LNCAP (cell line): Measurements from ENCODE around the gene DBF4.

Source experiments
- TF ChIP-seq, protein P1 (sequence below): fragments of 450-650 bp; IDR thresholded peaks from 2 replicates; pipeline ENCODE4 v1.5.1; 2017; ENCODE audit warnings: mild to moderate bottlenecking

DBF4 gene

DNA sequence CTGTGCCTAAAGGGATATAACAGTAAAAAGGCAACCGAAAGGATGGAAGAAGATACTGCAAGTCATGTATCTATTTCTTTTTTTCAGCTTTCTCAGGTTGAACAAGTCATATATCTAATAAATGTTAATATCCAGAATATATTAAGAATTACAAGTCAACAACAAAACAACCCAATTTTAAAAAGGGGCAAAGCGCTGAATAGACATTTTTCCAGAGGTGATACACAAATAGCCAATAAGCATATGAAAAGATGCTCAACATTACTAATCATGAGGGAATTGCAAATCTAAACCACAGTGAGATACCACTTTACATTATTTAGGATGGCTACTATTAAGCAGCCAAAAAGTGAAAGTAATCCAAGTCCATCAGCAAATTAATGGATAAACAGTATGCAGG, 23.0 kb downstream of the DBF4 start:
- TF ChIP-seq, protein P1, sequence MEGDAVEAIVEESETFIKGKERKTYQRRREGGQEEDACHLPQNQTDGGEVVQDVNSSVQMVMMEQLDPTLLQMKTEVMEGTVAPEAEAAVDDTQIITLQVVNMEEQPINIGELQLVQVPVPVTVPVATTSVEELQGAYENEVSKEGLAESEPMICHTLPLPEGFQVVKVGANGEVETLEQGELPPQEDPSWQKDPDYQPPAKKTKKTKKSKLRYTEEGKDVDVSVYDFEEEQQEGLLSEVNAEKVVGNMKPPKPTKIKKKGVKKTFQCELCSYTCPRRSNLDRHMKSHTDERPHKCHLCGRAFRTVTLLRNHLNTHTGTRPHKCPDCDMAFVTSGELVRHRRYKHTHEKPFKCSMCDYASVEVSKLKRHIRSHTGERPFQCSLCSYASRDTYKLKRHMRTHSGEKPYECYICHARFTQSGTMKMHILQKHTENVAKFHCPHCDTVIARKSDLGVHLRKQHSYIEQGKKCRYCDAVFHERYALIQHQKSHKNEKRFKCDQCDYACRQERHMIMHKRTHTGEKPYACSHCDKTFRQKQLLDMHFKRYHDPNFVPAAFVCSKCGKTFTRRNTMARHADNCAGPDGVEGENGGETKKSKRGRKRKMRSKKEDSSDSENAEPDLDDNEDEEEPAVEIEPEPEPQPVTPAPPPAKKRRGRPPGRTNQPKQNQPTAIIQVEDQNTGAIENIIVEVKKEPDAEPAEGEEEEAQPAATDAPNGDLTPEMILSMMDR: no peak

DNA sequence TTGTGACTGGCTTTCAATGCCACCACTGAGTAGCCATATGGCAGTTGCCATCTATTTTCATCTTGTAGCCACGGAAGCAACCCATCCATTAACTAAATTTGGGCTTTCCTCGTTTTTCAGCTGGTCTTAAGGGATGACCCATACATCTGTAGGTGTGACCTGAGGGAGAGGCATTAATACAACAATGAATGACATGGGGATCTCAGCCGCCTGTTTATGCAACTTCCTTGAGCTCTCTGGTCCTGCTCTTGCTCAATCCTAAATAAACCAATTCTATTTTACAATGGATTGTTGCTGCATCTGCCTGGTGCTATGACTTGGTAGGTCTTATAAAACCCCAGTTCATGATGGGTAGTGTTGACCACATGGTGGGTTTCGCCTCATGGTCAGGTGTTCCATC, 35.8 kb downstream of the DBF4 start:
- TF ChIP-seq, protein P1: no peak

DNA sequence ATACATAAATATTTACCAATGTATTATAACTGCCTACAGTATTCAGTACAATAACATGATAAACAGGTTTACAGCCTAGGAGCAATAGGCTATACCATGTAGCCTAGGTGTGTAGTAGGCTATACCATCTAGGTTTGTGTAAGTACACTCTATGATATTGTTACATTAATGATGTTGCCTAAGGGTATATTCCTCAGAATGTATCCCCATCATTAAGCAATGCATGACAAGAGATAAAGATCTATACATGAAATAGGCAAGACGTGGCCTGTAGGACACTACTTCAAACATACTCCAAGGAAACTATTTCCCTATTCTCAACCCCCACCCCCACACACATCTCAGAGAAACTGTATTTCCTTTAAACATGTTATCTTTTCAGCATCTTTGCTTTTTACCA, 42.4 kb downstream of the DBF4 start:
- TF ChIP-seq, protein P1: no peak

DNA sequence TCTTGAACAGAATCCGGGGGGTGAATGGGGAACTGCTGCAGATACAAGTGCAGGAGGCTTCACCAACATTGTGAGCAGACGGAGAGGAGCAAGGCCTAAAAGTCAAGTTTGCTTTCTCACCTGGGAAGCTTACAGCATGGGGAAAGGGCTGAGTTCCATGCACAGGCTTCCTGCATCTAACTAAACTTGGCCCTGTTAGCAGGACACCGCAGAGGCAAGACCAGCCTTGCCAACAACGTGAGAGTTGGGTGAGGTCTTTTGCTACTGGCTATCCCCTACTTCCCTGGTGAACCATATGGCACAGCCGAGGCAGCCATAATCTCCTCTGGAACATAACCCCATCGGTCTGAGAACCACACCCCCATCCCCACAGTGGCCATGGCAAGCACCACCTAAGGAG, 43.6 kb downstream of the DBF4 start:
- TF ChIP-seq, protein P1: no peak

DNA sequence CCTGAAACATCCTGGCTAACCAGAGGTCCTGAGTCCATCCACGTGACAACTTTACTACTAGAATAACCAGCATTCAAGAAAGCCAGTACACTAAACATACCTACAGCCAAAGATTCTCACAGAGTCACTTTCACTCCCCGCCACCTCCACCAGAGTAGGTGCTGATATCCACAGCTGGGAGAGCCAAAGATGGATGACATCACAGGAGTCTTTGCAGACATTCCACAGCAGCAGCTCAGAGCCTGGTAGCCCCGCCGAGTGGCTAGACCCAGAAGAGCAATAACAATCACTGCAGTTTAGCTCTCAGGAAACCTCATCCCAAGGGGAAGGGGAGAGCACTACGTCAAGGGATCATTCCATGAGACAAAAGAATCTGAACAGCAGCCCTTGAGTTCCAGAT, 44.3 kb downstream of the DBF4 start:
- TF ChIP-seq, protein P1: no peak

DNA sequence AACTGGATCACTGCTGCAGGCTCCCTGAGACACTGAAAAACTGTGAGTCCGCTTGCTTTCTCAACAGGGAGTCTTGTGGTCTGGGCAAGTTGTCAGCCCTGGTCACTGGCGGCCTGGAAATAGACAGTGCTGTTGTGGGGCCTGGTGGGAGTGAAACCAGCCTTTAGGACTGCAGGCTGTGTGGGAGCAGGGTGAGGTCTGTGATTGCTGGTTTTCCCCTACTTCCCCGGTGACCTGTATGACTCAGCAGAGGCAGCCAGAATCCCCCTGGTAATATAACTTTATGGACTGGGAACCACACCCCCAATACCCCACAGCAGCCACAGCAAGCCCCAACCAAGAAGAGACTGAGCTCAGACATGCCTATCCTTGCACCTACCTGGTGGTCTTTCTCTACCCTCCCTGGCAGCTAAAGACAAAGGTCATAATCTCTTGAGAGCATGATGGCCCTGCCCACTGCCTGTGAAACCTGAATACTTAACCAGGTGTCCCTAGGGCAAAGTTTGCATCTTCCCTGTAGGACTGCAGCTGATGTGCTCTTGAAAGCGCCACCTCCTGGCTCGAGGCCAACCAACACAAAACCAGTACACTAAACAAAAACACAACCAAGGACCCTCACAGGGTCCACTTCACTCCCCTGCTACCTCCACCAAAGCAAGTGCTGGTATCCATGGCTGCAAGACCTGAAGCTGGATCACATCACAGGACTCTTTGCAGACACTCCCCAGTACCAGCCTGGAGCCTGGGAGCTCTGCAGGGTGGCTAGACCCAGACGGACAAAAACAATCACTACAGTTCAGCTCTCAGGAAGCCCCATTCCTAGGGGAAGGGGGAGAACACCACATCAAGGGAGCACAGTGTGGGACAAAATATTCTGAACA, 50.5 kb downstream of the DBF4 start:
- TF ChIP-seq, protein P1: no peak

DNA sequence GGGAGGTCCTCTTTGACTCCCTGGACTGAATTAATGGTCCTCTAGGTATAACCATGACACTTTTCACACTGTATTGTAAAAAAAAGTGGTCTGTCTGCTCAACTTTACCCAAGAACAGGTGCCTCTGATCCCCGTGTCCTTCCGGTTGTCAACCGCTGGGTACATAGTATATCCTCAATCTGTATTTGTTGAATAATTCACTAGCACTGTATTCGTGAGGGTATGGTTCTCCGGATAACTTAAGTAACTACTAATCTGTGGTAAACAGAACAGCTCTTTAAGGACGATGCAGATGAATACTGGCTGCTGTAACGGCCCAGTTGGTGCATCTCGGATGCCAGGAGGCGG, 57.3 kb downstream of the DBF4 start:
- TF ChIP-seq, protein P1: no peak
